ENCODE measurements around the gene ANXA11. TPM values are rescaled to one million over a fixed set of nuclear protein-coding genes. Genes with fewer than 3 reads are reported as not detected.

The ANXA11 gene
- total and polyA plus RNA-seq, 9 of the 15 experiments (the other 6 are each of a cell fraction or from before 2014, with no cell fraction given): 43.6 to 212 (median 109) TPM

- H3K4me1 ChIP-seq (replicated peaks in 1 of 2; ENCODE audit: control insufficient read depth in 2 of 2, insufficient read depth in 2 of 2, low read length in 2 of 2): peaks cover 52 to 68% of the 10 kb centered on the region in 2 experiments
- H3K27ac ChIP-seq (ENCODE audit: extremely low read depth, low read depth, low read length): peak overlapping the region; percentile 91
- no peaks in the 10 kb centered on the region for H3K9me3 ChIP-seq (replicated peaks; ENCODE audit: control insufficient read depth, insufficient read depth, low read depth, low read length)
- H3K36me3 ChIP-seq (ENCODE audit: control insufficient read depth, insufficient read depth, low read length): peaks cover 11% of the 10 kb centered on the region
- peak overlapping the region; percentile 87 to 95 for H3K9ac ChIP-seq (ENCODE audit: insufficient read depth in 1 of 2, low read depth in 2 of 2, low read length in 2 of 2)
- H3K27me3 ChIP-seq (ENCODE audit: control insufficient read depth in 2 of 2, insufficient read depth in 2 of 2, low read length in 2 of 2): no peaks in the 10 kb centered on the region
- no TSS peak for BruUV-seq (replicated peaks)
- FAIRE-seq (no peak), ATAC-seq (peak; percentile 64), DNase-seq (ENCODE audit: extremely low read depth in 1 of 4, low spot score in 3 of 4) (peak; percentile 69 to 85 (median 78))
- intact Hi-C loops (cut with micrococcal nuclease) (loop anchor here (5.0 kb wide), 1 partner anchor 58 kb away; no protein-coding TSS in a partner anchor), in situ Hi-C loops (cut with MboI) (no loop called here)
- under 1% methylated on average over 44 of the region's 66 CpGs for whole genome bisulfite sequencing (ENCODE audit: insufficient coverage, low coverage, missing lambda C conversion rate)
- peak overlapping the region; percentile 96 for H3K4me2 ChIP-seq (ENCODE audit: insufficient read depth, low read length)
- ChIA-PET CTCF (ENCODE audit: low intra/inter-chr PET ratio) (no interaction called here), POLR2A (interaction anchor here (1.4 to 2.5 kb wide), 3 partner anchors 10 to 39 kb away, joined by 3 to 15 read pairs (median 6); no protein-coding TSS in a partner anchor)
- peak overlapping the region; percentile 86 for H3K4me3 ChIP-seq
- H4K20me1 ChIP-seq (replicated peaks; ENCODE audit: control insufficient read depth, insufficient read depth, low read length): peaks cover 28% of the 10 kb centered on the region
- peaks cover 63% of the 10 kb centered on the region for H3K79me2 ChIP-seq (ENCODE audit: control insufficient read depth, insufficient read depth, low read length)
- H3K9me1 ChIP-seq (ENCODE audit: control insufficient read depth, insufficient read depth, low read length): peaks cover 3% of the 10 kb centered on the region
- peak overlapping the region; percentile 99 for H2AFZ ChIP-seq (ENCODE audit: low read depth, low read length)
- TF ChIP-seq SIN3B (IDR thresholded peaks at IDR 0.05; ENCODE audit: low read depth) (0 out of 2 replicates have a peak, but pooled peaks have one; percentile 46), SMARCA4 (IDR thresholded peaks at IDR 0.05) (0 out of 2 replicates have a peak, but pooled peaks have one; percentile 42), BRCA1 (IDR thresholded peaks at IDR 0.05) (no peak), BRCA1 (CRISPR knock-in tag; IDR thresholded peaks at IDR 0.05) (peak; percentile 71; the same call in 1 of the 2 replicates), TCF15 (CRISPR knock-in tag; IDR thresholded peaks at IDR 0.05) (no peak), MAFG (tag; conservative IDR thresholded peaks at IDR 0.05) (no peak), TCFL5 (CRISPR knock-in tag; conservative IDR thresholded peaks at IDR 0.05) (no peak), NR2C2 (CRISPR knock-in tag; IDR thresholded peaks at IDR 0.05) (no peak), NR2C2 (tag; IDR thresholded peaks at IDR 0.05) (peak; percentile 80; the same call in 1 of the 2 replicates), ZNF174 (CRISPR knock-in tag; IDR thresholded peaks at IDR 0.05) (no peak), E2F5 (CRISPR knock-in tag; IDR thresholded peaks at IDR 0.05) (no peak), SMARCB1 (IDR thresholded peaks at IDR 0.05; ENCODE audit: insufficient read length, low read depth) (no peak), POLR2B (IDR thresholded peaks at IDR 0.05; ENCODE audit: low read depth, partially characterized antibody) (no peak), VEZF1 (CRISPR knock-in tag; IDR thresholded peaks at IDR 0.05) (peak; percentile 81), USF2 (CRISPR knock-in tag; IDR thresholded peaks at IDR 0.05) (no peak), SNIP1 (IDR thresholded peaks at IDR 0.05; ENCODE audit: low read depth) (no peak), ZBTB17 (CRISPR knock-in tag; IDR thresholded peaks at IDR 0.05) (0 out of 2 replicates have a peak, but pooled peaks have one; percentile 20), CXXC5 (CRISPR knock-in tag; IDR thresholded peaks at IDR 0.05) (peak; percentile 25), TCF7 (IDR thresholded peaks at IDR 0.05; ENCODE audit: borderline replicate concordance) (no peak), NELFE (IDR thresholded peaks at IDR 0.05; ENCODE audit: insufficient read depth, insufficient read length) (no peak)
Observed at GRCh38 chr10:80204677-80205476, 460 bp downstream of the ANXA11 start.

All from K562 (cell line).